ENCODE results near the gene ABL2.
"Not testable (repeated sequence)": the region's sequence is repeated elsewhere in the genome, so short reads cannot be mapped to it uniquely, and the experiment has no call there.

The ABL2 gene

DNA sequence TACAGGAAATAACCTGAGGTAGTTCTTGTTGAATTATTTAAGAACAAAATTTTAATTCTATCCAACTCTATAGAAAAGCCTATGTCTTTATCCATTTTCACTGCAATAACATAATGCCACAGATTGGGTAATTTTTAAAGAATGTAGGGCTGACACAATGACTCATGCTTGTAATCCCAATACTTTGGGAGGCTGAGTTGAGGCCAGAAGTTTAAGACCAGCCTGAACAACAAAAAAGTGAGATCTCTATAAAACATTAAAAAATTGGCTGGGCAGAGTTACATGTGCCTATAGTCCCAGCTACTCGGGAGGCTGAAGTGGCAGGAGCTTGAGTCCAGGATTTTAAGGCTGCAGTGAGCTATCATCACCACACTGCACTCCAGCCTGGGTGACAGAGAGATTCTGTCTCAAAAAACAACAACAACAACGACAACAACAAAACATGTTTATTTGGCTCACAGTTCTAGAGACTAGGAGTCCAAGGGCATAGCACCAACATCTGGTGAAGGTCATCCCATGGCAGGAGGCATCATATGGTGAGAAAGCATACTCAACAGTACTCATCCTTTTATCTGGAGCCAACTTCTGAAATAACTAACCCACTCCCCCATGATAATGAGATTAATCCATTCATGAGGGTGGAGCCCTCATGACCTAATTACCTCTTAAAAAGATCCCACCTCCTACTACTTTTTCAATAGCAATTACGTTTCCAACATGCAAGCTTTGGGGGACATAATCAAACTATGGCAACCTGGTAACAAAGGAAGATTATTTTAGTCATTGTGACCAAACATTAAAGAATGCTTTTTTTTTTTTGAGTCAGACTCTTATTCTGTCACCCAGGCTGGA is 59.6 kb downstream of the ABL2 start:
- peak; percentile 73 for DNase-seq (ENCODE audit: low read depth)

DNA sequence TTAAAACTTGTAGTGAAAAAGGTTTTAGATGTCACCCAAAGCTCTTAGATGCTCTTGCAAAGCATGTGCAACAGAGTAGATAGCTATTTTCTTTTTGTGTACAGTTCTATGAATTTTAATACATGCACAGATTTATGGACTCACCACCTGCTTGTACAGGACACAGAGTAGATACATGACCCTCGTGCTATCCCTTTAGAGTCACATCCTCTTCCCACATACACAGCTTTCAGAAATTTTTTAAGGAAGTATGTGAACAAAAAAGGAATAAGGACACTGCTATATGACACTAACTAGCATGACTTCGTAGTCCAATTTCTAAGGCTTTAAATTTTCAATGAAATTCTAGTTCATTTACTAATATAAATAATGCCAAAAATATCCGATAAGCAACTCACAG is 60.9 kb downstream of the ABL2 start:
- DNase-seq (ENCODE audit: low read depth) = no peak

DNA sequence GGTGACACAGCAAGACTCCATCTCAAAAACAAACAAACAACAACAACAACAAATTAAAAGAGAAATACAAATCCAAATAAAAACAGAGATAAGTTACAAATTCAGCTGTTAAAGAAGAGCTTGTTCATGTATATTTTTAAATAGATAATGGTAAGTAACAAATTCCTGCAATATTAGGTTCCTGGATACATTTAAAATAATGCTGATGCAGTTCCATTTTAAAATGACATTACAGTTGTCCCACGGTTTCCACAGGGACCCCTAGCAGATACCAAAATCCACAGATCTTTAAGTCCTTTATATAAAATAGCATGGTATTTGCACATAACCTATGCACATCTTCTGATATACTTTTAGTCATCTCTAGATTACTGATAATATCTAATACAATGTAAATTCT is 61.5 kb downstream of the ABL2 start:
- DNase-seq (ENCODE audit: low read depth) = no peak

DNA sequence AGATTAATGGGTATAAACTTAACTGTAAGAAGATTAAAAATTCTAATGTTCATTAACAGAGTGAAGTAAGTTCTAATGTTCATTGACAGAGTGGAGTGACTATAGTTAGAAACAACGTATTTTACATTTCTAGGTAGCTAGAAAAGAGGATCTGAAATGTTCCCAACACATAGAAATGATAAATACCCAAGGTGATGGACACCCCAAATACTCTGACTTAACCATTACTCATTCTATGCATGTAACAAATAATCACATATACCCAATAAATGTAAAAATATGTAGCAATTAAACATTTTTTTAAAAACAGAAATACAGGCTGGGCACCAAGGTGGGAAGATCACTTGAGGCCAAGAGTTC is 62.1 kb downstream of the ABL2 start:
- no peak for DNase-seq (ENCODE audit: low read depth)

GRCh38 chr1:179166663-179167417 is 62.6 kb downstream of the ABL2 start:
- no peak for DNase-seq (ENCODE audit: low read depth)

DNA sequence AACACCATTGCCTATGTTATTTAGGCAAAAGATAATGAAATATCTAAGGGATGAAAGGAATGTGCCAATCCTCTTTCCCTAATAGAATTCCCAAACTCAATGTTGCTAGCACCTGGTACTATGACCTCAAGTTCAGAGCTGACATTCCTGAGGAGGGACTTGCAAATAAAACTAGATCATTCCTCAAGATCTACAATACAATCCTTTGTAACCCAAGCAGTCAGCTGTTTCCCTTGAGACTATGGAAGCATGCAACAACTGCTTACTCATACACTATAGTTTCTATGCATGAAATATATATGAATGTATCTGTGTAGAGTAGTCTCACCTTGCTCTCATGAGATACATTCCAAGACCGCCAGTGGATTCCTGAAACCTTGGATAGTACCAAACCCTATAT is 65.0 kb downstream of the ABL2 start:
- no peak for DNase-seq (ENCODE audit: low read depth)

DNA sequence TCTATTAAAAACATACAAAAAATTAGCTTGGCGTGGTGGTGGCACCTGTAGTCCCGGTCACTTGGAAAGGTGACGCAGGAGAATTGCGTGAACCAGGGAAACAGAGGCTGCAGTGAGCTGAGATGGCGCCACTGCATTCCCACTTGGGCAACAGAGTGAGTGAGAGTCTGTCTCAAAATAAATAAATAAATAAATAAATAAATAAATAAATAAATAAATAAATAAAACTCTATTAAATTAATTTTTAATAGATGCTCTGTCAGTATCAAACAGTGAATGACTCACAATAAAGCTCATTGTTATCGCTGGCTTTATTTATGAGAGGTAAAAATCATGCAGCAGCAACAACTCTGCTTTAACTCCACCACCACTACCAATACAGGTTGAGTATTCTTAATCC is 72.8 kb downstream of the ABL2 start:
- DNase-seq (ENCODE audit: low read depth) = no peak

DNA sequence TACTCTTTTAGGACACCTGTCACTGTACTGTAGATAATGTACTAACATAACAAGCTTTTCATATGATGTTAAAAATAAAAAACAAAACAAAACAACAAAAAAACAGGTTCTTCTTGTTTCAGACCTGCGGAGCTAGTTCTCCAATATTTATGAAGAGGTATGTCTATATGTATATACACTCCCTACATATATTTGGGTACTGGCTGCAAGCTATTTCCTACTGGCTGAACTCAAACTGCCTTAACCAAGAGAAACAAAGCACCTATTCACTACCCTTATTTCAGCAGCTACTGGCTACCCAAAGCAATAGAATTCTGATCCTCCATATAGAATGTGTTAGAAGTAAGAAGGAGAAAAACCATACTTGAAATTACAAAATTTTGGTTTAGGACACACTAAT is 73.5 kb downstream of the ABL2 start:
- no peak for DNase-seq (ENCODE audit: low read depth)

GRCh38 chr1:179155615-179156014 is 73.9 kb downstream of the ABL2 start:
- DNase-seq (ENCODE audit: low read depth) = no peak

DNA sequence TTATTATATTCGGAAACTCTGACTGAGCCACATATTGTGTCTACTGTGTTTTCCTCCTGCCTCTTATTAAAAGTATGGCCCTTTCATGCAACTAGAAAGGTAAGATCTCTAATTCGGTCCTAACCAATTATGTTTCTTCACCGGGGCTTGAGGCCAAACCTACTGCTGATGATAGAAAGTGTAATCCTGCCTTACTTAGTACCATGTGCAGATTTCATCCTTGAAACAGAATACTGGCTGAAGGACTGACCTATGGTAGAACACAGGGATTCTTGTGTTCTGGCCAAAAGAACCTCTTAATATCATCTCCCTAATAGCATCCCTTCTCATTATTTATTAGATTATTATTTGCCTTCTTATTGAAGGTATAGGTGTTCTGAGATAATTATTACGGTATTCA is 75.0 kb downstream of the ABL2 start:
- DNase-seq (ENCODE audit: low read depth) = no peak

DNA sequence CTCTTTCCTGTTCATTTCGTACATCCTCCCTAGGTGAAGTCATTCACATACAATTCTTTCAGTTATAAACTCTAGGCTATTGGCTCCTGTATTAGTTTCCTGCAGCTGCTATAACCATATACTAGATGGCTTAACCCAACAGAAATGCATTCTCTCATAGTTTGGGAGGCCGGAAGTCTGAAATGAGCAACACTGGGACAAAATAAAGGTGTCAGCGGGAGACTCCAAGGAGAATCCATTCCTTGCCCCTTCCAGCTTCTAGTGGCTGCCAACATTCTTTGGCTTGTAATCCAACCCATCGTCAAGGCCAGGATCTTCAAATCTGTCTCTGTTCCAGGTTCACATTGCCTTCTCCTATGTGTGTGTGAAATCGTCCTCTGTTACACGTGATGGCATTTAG is 76.3 kb downstream of the ABL2 start:
- DNase-seq (ENCODE audit: low read depth) = no peak

DNA sequence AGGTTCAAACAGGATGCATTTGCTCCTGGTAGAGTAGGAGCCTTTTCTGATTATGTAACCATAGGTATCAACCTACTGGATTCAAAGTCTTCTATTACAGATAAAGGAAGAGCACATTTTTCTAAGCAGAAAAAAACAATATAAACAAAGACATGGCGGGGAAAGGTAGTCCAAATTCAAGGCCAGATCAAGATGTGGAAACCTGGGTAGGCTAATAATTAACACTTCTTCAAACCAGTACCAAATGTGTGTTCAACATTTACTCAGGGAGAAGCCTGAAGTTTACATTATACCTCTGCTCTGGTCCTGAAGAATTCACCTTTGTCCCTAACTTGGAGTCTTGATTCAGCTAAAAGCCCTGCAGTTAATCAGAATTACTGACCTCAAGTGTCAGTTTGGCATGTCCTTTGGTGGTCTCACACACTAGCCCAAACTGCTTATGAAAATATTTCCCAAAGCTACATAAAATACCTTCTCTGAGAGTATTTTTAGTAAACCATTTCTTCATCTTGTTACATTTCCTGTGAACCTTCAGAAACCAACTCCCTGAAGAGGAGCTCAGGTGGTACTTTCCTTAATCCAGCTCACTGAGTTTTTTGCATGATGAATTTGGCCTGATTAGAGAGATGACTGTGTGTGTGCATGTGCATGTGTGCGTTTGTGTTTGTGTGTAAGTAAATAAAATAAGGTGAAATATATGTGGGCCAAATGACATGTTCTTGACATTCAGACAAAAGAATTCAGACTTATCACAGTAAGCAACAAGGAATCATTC is 77.4 kb downstream of the ABL2 start:
- DNase-seq (ENCODE audit: low read depth) = no peak

DNA sequence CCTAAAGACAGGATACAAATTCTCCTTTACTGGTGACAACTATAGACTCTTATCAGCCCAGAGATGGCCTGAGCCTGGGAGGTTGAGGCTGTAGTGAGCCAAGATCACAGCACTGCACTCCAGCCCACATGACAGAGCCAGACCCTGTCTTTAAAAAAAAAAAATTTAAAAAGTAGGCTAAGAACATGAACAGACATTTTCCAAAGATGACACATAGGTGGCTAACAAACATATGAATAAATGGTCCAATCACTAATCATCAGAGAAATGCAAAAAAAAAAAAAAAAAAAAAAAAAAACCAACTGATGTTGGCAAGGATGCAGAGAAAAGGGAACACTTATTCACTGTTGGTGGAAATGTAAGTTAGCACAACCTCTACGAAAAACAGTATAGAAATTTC is 82.6 kb downstream of the ABL2 start:
- DNase-seq (ENCODE audit: low read depth) = no peak

DNA sequence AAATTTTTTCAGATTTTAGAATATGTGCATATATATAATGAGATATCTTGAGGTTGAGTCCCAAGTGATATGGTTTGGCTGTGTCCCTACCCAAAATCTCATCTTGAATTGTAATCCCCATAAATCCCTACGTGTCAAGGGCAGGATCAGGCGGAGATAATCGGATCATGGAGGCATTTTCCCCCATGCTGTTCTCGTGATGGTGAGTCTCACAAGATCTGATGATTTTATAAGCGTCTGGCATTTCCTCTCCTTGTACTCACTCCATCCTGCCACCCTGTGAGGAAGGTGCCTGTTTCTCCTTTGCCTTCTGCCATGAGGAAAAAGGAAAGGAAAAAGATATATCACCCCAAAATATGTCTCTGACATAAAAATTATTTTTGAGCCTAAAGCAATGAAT is 83.0 kb downstream of the ABL2 start:
- DNase-seq (ENCODE audit: low read depth) = no peak

GRCh38 chr1:179145521-179145920 is 84.0 kb downstream of the ABL2 start:
- DNase-seq (ENCODE audit: low read depth) = no peak

- DNase-seq (ENCODE audit: low read depth) = no peak
Observed at GRCh38 chr1:179144626-179145025, 84.9 kb downstream of the ABL2 start.

- peak; percentile 90 for DNase-seq (ENCODE audit: low read depth)
Observed at GRCh38 chr1:179143322-179143721, 86.2 kb downstream of the ABL2 start.

DNA sequence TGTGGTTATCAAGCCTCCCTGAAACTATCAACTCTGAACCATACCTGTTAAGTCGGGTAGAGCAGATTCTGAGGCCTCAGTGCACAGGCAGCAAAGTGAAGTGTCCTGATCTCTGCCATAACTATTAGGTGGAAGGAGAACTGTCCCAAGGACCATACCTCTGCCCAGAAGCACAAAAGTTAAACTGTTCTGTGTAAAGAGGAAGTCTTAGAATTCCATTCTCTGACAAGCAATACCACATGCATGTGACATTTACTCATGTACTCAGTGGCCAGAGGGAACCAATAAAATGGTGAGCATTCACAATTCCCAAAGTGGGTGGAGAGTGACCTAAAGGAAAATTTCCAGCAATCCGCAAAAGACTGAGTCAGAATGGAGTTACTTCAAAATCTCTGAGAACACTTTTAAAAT is 86.6 kb downstream of the ABL2 start:
- DNase-seq (ENCODE audit: low read depth) = peak; percentile 94

DNA sequence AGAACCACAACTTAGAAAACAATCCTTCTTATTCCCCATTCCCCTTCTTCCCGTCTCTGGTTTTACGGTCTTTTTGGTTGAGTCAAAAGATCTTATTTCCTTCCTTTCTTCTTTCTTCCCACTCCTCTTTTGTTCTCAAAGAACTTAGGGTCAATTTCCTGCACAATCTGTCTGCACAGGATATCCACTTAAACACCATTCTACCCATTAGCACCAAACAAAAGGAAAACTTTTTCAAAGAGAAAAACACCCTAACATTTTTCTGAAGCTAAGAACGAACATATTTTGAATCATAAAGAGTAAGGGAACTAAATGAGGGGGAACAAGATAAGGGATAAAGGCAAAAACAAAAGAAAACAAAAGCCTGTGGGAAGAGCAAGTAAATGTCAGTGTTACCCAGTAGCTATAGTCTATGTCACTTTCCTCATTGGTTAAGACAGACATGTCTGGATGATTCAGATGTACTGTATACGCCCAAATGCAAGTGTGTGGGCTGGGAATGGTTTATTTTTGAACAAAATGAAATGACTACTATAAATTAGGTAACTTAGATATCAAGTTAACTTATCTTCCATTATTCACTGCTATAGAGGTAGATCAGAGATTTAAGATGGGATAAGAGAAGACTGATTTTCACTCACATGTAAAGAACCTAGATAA is 87.8 kb downstream of the ABL2 start:
- peak; percentile 69 for DNase-seq (ENCODE audit: low read depth)

DNA sequence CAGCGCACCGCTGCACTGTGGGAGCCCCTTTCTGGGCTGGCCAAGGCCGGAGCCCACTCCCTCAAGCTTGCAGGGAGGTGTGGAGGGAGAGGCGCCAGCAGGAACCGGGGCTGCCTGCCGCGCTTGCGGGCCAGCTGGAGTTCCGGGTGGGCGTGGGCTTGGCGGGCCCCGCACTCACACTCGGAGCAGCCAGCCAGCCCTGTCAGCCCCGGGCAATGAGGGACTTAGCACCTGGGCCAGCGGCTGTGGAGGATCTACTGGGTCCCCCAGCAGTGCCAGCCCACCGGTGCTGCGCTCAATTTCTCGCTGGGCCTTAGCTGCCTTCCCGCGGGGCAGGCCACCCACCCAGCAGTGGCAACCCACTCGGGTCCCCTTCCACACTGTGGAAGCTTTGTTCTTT is 90.7 kb downstream of the ABL2 start:
- DNase-seq (ENCODE audit: low read depth) = not testable (repeated sequence)

GRCh38 chr1:179137617-179138255 is 91.7 kb downstream of the ABL2 start:
- DNase-seq (ENCODE audit: low read depth) = peak; percentile 49

- not testable (repeated sequence) for DNase-seq (ENCODE audit: low read depth)
Observed at GRCh38 chr1:179135707-179136106, 93.8 kb downstream of the ABL2 start.
